ENCODE data around the gene FAM83B. TPM values are rescaled to one million over a fixed set of nuclear protein-coding genes. Genes with fewer than 3 reads are reported as not detected.

Gene FAM83B
- total RNA-seq, 1 donor from 2014 or later, result not detected

DNA sequence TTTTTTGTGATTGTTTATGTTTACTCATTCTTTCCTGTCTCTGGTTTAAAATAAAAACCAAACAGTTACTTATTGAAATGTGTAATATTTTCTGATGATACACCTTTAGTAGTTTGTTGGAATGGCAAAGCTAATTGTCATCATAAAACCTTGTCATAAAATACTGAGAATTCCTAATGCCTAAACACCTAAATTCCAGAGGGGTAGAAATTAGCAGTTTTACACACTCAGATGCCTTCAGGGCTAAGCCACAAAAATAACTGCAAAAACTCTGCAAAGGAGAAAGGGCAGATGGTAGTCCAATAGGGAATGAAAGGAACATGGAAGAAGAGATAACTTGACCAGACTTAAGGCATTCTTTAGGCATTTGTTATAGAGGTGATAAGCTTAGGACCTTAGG, 30.3 kb downstream of the FAM83B start:
- no peaks in the 10 kb centered on the region for H3K4me1 Mint-ChIP-seq (ENCODE audit: low read depth, unreplicated experiment)
- no peak for DNase-seq
- H3K4me3 Mint-ChIP-seq (ENCODE audit: unreplicated experiment), result no peak overlapping the region
- H3K36me3 Mint-ChIP-seq (ENCODE audit: unreplicated experiment), result no peaks in the 10 kb centered on the region
- H3K27me3 Mint-ChIP-seq (ENCODE audit: unreplicated experiment), result no peaks in the 10 kb centered on the region
- TF ChIP-seq, protein P1, sequence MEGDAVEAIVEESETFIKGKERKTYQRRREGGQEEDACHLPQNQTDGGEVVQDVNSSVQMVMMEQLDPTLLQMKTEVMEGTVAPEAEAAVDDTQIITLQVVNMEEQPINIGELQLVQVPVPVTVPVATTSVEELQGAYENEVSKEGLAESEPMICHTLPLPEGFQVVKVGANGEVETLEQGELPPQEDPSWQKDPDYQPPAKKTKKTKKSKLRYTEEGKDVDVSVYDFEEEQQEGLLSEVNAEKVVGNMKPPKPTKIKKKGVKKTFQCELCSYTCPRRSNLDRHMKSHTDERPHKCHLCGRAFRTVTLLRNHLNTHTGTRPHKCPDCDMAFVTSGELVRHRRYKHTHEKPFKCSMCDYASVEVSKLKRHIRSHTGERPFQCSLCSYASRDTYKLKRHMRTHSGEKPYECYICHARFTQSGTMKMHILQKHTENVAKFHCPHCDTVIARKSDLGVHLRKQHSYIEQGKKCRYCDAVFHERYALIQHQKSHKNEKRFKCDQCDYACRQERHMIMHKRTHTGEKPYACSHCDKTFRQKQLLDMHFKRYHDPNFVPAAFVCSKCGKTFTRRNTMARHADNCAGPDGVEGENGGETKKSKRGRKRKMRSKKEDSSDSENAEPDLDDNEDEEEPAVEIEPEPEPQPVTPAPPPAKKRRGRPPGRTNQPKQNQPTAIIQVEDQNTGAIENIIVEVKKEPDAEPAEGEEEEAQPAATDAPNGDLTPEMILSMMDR (IDR thresholded peaks at IDR 0.05; ENCODE audit: partially characterized antibody, unreplicated experiment), result no peak
- no peak overlapping the region for H3K27ac Mint-ChIP-seq (ENCODE audit: unreplicated experiment)
- no peaks in the 10 kb centered on the region for H3K9me3 Mint-ChIP-seq (ENCODE audit: unreplicated experiment)

DNA sequence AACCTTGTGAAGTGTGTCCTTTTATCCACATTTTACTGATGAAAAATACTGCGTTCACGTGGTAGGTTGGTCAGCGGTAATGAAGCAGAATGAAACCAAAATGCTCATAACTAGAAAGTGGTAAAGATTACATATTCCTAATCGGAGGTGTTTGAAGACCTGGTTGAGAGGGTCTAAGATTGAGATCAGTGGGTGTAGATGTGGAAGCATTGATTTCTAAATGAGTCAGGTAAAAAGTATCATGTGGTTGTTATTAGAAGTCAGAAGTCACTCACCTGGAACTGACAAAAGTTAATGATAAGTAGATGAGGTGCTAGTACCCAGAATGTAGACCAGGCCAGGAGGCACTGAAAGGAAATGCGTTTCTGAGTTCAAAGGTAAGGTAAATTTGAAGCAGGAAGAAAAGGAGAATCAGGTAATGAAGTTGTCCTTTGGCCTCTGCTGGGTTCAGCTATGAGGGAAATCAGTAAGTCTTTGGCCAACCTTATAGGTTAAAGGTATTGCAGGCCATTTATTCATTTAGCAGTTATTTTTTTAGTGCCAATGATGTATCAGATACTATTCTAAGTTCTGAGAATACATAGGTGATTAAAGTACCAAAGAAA, 31.2 kb downstream of the FAM83B start:
- H3K9me3 Mint-ChIP-seq (ENCODE audit: unreplicated experiment), result no peaks in the 10 kb centered on the region
- no peaks in the 10 kb centered on the region for H3K36me3 Mint-ChIP-seq (ENCODE audit: unreplicated experiment)
- H3K4me1 Mint-ChIP-seq (ENCODE audit: low read depth, unreplicated experiment), result no peaks in the 10 kb centered on the region
- no peak overlapping the region for H3K4me3 Mint-ChIP-seq (ENCODE audit: unreplicated experiment)
- H3K27ac Mint-ChIP-seq (ENCODE audit: unreplicated experiment), result no peak overlapping the region
- no peaks in the 10 kb centered on the region for H3K27me3 Mint-ChIP-seq (ENCODE audit: unreplicated experiment)
- TF ChIP-seq, protein P1 (IDR thresholded peaks at IDR 0.05; ENCODE audit: partially characterized antibody, unreplicated experiment), result no peak
- no peak for DNase-seq

DNA sequence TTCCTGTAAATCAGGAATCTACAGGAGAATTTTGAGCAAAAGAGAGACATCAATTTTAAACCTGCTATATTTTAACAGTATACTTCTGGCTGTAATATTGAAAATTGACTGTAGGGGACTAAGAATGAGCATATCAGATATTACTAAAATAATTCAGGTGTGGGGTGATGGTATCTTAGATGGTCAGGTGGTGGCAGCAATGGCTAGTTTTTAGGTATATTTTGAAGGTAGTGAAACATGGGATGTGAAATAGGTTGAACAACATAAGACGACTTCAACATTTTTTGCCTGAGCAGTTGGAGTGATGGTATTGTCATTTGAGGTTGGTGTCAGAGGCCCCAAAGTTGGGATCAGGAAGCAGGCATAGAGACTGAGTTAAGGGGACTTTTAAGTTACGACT, 32.1 kb downstream of the FAM83B start:
- H3K4me1 Mint-ChIP-seq (ENCODE audit: low read depth, unreplicated experiment), result no peaks in the 10 kb centered on the region
- TF ChIP-seq, protein P1 (IDR thresholded peaks at IDR 0.05; ENCODE audit: partially characterized antibody, unreplicated experiment), result no peak
- no peaks in the 10 kb centered on the region for H3K9me3 Mint-ChIP-seq (ENCODE audit: unreplicated experiment)
- no peak overlapping the region for H3K27ac Mint-ChIP-seq (ENCODE audit: unreplicated experiment)
- H3K36me3 Mint-ChIP-seq (ENCODE audit: unreplicated experiment), result no peaks in the 10 kb centered on the region
- H3K27me3 Mint-ChIP-seq (ENCODE audit: unreplicated experiment), result no peaks in the 10 kb centered on the region
- no peak overlapping the region for H3K4me3 Mint-ChIP-seq (ENCODE audit: unreplicated experiment)
- no peak for DNase-seq

DNA sequence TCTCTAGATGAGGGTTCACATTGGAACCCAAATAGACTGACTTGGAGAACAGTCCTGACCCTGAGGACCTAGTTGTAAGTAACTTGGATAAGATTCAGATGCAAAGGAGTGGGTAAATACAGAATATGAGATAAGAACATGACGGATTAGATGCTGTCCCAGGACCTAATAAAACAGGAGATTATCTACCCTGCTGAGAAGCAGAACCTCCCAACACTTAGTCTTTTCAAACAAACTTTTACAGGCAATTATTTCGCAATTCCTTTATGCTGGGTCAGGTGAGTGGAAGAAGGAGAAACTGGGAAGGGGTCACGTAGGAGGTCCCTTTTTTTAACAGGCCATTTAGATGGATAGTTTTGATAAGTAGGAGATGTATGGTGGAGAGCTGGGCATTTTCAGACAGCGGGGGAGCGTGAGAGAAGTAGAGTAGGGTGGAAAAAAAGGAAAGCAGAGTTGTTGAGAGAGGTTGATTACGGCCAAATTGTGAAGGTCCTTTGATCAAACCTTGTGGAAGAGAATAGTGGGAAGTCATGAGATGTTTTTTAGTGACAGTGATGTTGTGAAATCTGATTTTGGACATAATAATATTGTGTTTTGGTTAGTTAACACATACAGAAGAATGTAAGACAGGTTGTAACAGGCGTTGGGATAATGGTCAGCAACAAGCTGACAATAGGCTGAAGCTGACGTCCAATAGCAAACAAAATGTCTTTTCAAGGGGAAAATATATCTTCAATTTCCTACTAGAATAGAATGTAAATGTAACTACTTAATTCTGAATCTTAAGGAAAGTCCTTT, 32.8 kb downstream of the FAM83B start:
- TF ChIP-seq, protein P1 (IDR thresholded peaks at IDR 0.05; ENCODE audit: partially characterized antibody, unreplicated experiment), result no peak
- Mint-ChIP-seq H3K27me3 (ENCODE audit: unreplicated experiment) (no peaks in the 10 kb centered on the region), H3K9me3 (ENCODE audit: unreplicated experiment) (no peaks in the 10 kb centered on the region), H3K36me3 (ENCODE audit: unreplicated experiment) (no peaks in the 10 kb centered on the region), H3K27ac (ENCODE audit: unreplicated experiment) (no peak overlapping the region), H3K4me1 (ENCODE audit: low read depth, unreplicated experiment) (no peaks in the 10 kb centered on the region), H3K4me3 (ENCODE audit: unreplicated experiment) (no peak overlapping the region)
- no peak for DNase-seq
